ENCODE results near the gene NUCKS1. TPM values are rescaled to one million over a fixed set of nuclear protein-coding genes. Genes with fewer than 3 reads are reported as not detected.

NUCKS1 gene
- total RNA-seq, 4 donors from 2014 or later: 122 to 237 (median 177) TPM

DNA sequence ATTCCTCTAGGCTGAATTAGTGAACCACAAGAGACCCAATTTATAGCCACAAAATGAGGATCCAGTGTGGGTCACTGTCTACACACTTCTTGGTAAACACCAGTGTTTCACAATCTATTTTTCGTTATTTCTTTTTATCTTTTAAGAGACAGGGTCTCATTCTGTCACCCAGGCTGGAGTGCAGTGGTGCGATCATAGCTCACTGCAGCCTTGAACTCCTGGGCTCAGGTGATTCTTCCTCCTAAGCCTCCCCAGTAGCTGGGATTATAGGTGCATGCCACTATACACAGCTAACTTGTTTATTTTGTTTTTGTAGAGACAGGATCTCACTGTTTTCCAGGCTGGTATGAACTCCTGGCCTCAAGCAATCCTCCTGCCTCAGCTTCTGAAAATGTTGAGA lies 40.3 kb downstream of the NUCKS1 start:
- Histone ChIP-seq H3K27ac (no peak overlapping the region), H3K36me3 (no peaks in the 10 kb centered on the region), H3K4me3 (replicated peaks in 1 of 3) (no peak overlapping the region), H3K9me3 (no peaks in the 10 kb centered on the region), H3K27me3 (no peaks in the 10 kb centered on the region), H3K4me1 (no peaks in the 10 kb centered on the region)
- intact Hi-C loops (cut with DNase I): no loop called here
- 93 to 95% methylated on average over 2 of the region's 2 CpGs for WGBS, 2 donors
- no peak for DNase-seq
- TF ChIP-seq CTCF (IDR thresholded peaks at IDR 0.05) (no peak), POLR2A (IDR thresholded peaks at IDR 0.05) (no peak)

GRCh38 chr1:205709059-205709398 lies 41.0 kb downstream of the NUCKS1 start:
- no peak for DNase-seq
- no peak overlapping the region for H3K27ac ChIP-seq
- TF ChIP-seq CTCF (IDR thresholded peaks at IDR 0.05): no peak
- no peaks in the 10 kb centered on the region for H3K9me3 ChIP-seq
- no peaks in the 10 kb centered on the region for H3K27me3 ChIP-seq
- no peaks in the 10 kb centered on the region for H3K4me1 ChIP-seq
- 56 to 64% methylated on average over 4 of the region's 4 CpGs for WGBS, 2 donors
- H3K4me3 ChIP-seq (replicated peaks in 1 of 3): no peak overlapping the region
- intact Hi-C loops (cut with DNase I): no loop called here
- H3K36me3 ChIP-seq: no peaks in the 10 kb centered on the region

DNA sequence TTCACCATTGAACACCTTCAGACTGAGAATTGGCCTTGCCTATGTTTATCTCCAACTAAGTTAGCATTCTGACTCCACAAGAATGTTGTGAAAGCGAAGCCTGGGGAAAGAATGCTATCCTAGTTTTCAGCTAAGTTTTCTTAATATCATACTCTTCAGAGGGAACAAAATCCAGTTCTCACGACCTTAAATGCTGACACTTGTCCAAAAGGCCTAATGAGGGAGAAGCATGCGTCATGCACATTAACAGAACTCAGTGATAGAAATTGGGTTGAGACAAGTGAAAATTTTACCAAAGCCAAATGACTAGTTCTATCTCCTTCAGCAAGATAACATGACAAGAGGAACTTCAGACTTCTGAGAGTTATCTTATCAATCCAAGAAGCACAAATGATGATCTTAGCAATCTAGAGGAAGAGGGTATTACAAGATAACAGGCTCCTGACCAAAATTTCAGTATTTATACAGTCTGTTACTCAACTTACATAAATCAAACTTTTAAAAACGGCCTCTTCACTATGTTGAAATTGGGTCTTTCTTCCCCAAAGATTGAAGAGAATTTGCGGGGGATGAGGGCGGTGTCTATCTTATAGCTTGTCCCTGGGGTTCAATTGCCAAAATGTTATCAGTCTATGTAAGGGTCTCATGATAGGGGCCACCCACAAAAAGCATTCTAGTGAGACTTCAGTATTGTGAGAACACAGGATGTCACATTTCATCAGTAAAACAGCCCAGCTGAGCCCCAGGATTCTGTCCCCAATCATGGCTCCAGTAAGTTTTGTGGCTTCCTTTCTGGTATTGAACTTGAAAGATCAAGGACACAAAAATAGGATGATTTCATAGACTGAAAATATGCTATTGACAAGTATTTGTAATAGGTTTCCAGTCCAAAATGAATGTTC lies 43.1 kb downstream of the NUCKS1 start:
- no peaks in the 10 kb centered on the region for H3K27me3 ChIP-seq
- TF ChIP-seq POLR2A (IDR thresholded peaks at IDR 0.05): no peak
- H3K27ac ChIP-seq: no peak overlapping the region
- WGBS, 2 donors: 85% methylated on average over 6 of the region's 6 CpGs
- no peak overlapping the region for H3K4me3 ChIP-seq (replicated peaks in 1 of 3)
- H3K9me3 ChIP-seq: no peaks in the 10 kb centered on the region
- peaks cover 0 to 2% of the 10 kb centered on the region in 2 donors for H3K36me3 ChIP-seq
- no peaks in the 10 kb centered on the region for H3K4me1 ChIP-seq
- no peak for DNase-seq
- intact Hi-C loops (cut with DNase I): no loop called here

DNA sequence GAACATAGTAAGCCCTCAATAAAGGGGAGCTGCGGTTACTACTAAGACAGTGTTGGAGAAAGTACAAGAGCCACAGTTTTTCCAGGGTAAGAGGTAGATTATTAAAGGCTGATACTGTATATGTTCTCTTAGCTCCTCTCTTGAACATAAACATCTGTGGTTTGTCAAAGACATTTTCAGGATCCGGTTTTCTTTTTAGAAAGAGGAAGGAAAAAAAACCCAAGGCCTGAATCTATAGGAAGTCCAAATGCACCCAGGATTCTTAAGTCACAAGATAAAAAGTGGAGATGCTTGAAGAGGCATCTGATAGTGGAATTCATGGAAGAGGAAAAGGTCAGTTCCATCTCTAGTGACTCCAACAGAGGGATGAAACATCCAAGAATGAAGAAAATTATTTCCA lies 45.1 kb downstream of the NUCKS1 start:
- DNase-seq: no peak
- Histone ChIP-seq H3K27me3 (no peaks in the 10 kb centered on the region), H3K27ac (no peak overlapping the region), H3K9me3 (no peaks in the 10 kb centered on the region), H3K4me1 (no peaks in the 10 kb centered on the region), H3K36me3 (peaks cover 0 to 4% of the 10 kb centered on the region in 2 donors), H3K4me3 (replicated peaks in 1 of 3) (no peak overlapping the region)
- 81 to 84% methylated on average over 2 of the region's 2 CpGs for WGBS, 2 donors
- intact Hi-C loops (cut with DNase I): loop anchor here (5.0 kb wide), 1 partner anchor 43 kb away; no protein-coding TSS in a partner anchor
- no peak for TF ChIP-seq POLR2A (IDR thresholded peaks at IDR 0.05)
- no peak for TF ChIP-seq CTCF (IDR thresholded peaks at IDR 0.05)

GRCh38 chr1:205703072-205703471 lies 46.9 kb downstream of the NUCKS1 start:
- TF ChIP-seq POLR2A (IDR thresholded peaks at IDR 0.05) (no peak), CTCF (IDR thresholded peaks at IDR 0.05) (no peak)
- Histone ChIP-seq H3K27me3 (no peaks in the 10 kb centered on the region), H3K9me3 (no peaks in the 10 kb centered on the region), H3K36me3 (peaks cover 0 to 4% of the 10 kb centered on the region in 2 donors), H3K4me1 (no peaks in the 10 kb centered on the region), H3K4me3 (replicated peaks in 1 of 3) (no peak overlapping the region), H3K27ac (no peak overlapping the region)
- intact Hi-C loops (cut with DNase I): loop anchor here (5.0 kb wide), 1 partner anchor 41 kb away; no protein-coding TSS in a partner anchor
- DNase-seq: no peak
- WGBS, 2 donors: 90 to 97% methylated on average over 1 of the region's 1 CpG

Data from thyroid gland (tissue), 4 donors.